MG63 (cell line): ENCODE measurements around the gene SNED1. TPM values are rescaled to one million over a fixed set of nuclear protein-coding genes. Genes with fewer than 3 reads are reported as not detected.
A peak's percentile ranks its signal among the peaks of the same experiment; 100 is the strongest.

Experiments used
- DNase-seq: peaks from one replicate; pipeline ENCODE4 v3.0.0-alpha.2; 2020
- H3K27me3 ChIP-seq: fragments of 250-450 bp; sonication (Bioruptor Pico); 2 replicates; pipeline ENCODE4 v1.5.1; 2020; ENCODE audit warnings: mild to moderate bottlenecking, moderate library complexity
- H3K36me3 ChIP-seq: fragments of 250-450 bp; sonication (Bioruptor Pico); 2 replicates; pipeline ENCODE4 v1.5.1; 2020; ENCODE audit warnings: mild to moderate bottlenecking, moderate library complexity
- H3K4me3 ChIP-seq: fragments of 250-450 bp; sonication (Bioruptor Pico); 2 replicates; pipeline ENCODE4 v1.5.1; 2020; ENCODE audit warnings: mild to moderate bottlenecking, moderate library complexity
- H3K9me3 ChIP-seq: fragments of 250-450 bp; sonication (Bioruptor Pico); 2 replicates; pipeline ENCODE4 v1.5.1; 2020; ENCODE audit warnings: mild to moderate bottlenecking, moderate library complexity
- total RNA-seq: library from RNA; depleted of rRNA; stranded (reverse); fragments of >200 nt; shearing (Covaris generic); gene quantifications from 2 replicates; pipeline ENCODE4 v1.2.3, GENCODE V29; 2014; ENCODE audit warnings: low replicate concordance

SNED1 gene
- total RNA-seq, 1 experiment from 2014 or later: 5.1 TPM

DNA sequence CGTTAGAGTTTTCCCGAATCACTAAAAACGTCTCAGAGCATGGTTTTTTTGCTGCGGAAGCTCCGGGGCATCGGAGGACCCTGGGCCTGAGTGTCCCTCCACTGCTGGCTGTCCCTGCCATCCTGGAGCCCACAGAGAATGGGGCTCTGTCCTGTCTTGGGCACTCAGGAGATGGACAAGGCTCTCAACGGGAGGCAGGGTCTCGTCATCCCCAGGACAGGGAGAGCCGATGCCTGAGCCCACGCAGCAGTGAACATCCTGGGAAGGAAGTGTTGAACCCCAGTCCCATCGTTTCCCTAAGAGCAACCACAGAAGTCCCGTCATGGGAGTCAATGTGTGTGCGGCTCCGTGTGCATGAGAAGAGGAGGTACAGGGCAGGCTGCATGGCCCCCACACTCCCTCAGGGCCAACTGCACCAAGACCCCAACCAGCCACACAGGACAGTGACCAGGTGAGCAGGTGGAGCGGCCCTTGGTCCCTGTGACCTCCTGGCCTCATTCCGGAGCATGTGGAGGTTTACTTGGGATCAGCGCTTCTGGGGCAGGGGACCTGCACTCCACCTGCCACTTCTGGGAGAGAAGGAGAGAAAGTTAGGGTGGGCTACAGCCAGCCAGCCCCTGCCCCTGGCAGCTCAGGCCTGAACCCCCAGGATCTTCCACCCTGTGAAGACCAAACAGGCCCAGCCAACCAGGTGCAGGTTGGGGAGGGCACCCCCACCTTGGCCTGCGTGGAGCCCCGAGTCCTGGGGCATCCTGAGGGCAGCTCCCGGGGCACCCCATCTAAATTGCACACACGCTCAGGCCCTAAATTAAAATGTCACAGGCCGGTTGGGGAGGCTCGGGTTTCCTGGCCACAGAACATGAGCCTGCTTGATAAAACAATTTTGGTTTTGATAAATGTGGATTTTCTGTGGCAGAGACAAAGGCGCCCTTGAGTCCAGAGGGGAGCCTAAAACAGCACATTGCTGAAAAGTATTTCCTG, 3.1 kb upstream of the SNED1 start:
- no peaks in the 10 kb centered on the region for H3K27me3 ChIP-seq
- H3K9me3 ChIP-seq: no peaks in the 10 kb centered on the region

DNA sequence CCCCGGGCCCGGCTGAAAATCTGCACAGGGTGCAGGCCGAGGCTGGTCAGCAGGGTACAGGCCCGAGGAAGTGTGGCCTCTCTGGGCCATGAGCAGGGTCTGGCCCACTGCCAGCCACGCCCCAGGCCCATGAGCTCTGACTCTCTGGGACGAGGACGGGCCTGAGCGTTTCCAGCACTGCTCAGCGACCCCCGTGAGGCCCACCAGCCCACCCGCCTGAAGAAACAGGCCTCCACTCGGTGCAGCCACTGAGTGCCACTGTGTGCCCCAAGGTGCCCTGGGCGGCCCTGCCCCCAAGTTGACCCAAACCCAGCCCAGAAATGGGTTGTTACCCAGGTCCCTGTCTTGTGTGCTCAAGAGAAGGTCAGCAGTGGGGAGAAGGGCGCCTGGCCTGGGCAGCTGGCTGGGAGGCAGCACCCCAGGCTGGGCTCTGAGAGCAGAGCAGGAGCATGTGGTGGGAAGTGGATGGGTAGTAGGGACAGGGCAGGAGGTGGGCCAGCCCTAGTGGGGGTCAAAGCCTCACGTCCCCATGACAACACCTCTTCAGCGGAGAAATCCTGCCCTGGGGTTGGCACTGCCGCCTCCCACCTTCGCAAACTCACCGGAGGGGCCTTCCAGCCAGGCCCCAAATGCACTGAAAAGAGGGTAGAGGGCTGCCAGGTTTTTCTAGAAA, 2.1 kb upstream of the SNED1 start:
- no peak for DNase-seq
- peaks cover 5% of the 10 kb centered on the region for H3K36me3 ChIP-seq
- no peaks in the 10 kb centered on the region for H3K27me3 ChIP-seq
- H3K4me3 ChIP-seq: no peak overlapping the region
- no peaks in the 10 kb centered on the region for H3K9me3 ChIP-seq

More for the DNA sequence above, 3.1 kb upstream of the SNED1 start:
- DNase-seq: no peak
- H3K4me3 ChIP-seq: no peak overlapping the region
- H3K36me3 ChIP-seq: no peaks in the 10 kb centered on the region

DNA sequence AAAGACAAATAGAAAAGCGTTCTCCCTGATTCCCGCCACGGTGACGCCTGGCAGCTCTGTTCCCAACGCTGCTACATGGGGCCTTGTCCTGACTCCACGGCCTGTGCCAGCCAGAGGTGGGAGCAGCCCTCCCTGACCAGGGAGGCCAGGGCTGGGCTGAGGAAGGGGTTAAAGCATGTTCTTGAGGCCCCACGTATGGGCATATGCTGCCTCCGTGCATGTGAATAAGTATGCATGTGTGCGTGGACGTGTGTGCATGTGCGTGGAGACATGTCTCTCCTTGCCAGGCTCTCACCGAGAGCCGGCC, 1.6 kb upstream of the SNED1 start:
- H3K36me3 ChIP-seq: peaks cover 10% of the 10 kb centered on the region
- H3K9me3 ChIP-seq: no peaks in the 10 kb centered on the region
- no peaks in the 10 kb centered on the region for H3K27me3 ChIP-seq
- DNase-seq: no peak
- no peak overlapping the region for H3K4me3 ChIP-seq

DNA sequence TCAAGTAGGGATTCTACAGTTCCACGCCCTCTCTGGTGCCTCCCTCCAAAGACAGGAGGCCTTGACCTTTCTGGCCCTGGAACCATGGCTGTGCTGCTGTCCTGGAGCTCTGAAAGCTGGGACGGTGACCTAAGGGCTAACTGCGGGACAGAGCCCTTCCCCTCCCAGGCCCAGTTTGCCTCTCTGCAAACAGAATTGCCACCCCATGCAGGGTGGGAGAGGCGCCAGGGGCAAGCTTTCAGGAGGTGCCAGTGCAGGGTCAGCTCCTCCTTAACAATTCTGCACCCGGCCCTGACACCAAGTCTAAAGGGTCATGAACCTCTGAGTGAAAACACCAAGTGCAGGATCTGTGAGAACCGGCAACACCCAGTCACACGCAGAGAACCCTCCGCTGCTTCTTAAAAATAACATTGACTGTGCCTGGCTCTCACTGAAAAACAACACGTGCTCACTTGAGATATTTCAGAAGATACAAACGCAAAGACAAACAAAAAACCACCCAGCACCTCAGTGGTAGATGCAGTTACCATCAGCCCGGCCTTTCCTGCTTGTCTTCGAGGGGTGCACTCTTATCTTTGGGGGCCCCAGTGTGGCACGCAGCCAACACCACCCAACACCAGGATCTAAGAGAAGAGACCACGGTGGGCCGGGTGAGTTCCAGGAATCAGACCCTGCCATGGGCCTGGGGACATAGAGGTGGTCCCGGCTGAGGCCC, 1.1 kb upstream of the SNED1 start:
- H3K9me3 ChIP-seq: no peaks in the 10 kb centered on the region; the same call in 1 of the 2 replicates
- DNase-seq: no peak
- peaks cover 14% of the 10 kb centered on the region for H3K36me3 ChIP-seq
- no peaks in the 10 kb centered on the region for H3K27me3 ChIP-seq
- H3K4me3 ChIP-seq: no peak overlapping the region

DNA sequence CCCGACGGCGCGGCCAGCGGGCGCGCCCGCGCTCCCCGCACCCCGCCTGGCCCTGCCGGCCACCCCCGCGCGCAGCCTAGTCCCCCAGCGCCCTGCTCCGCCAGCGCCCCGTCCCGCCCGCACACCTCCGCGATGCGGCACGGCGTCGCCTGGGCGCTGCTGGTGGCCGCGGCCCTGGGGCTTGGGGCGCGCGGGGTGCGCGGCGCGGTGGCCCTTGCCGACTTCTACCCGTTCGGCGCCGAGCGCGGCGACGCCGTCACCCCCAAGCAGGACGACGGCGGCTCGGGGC, 232 bp downstream of the SNED1 start:
- Histone ChIP-seq H3K27me3 (no peaks in the 10 kb centered on the region), H3K4me3 (peak overlapping the region; percentile 48; the same call in 1 of the 2 replicates), H3K36me3 (peaks cover 18% of the 10 kb centered on the region), H3K9me3 (peaks cover 6% of the 10 kb centered on the region)
- DNase-seq: no peak

DNA sequence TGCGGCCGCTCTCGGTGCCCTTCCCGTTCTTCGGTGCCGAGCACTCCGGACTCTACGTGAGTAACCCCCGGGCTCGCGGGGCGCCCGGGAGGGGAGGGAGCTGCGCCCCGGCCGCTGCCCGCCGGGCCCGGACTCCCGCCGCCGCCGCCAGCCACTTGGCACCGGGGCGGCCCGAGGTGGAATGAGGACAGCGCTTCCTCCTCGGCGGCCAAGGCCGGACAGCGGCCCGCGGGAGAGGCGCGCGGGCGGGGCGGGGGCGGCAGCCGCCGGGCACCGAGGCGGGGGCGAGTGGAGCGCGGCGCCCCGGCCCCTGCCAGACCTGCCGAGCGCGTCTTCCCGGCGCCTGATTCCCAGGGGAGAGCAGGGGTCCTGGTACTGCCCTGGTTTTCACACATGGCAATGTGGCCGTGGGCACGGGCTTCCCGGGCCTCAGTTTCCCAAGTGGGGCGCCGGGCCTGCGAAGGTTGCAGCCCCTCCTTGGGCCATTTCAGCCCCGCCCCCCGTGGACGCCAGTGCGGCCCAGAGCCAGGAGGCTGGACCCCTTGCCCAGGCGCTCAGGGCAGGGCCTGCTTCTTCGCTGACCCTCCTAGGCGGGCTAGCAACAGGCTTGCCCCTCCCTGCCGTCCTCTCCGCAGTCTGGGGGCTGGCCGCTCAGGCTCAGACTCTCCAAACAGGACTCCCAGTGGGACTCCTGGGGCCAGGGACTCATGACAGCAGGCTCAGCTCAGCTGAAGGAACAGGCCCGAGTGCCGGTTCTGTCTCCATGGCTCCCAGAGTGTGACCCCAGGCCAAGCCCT, 775 bp downstream of the SNED1 start:
- peak overlapping the region; percentile 48 for H3K4me3 ChIP-seq
- H3K27me3 ChIP-seq: no peaks in the 10 kb centered on the region
- DNase-seq: peak; percentile 41
- peaks cover 24% of the 10 kb centered on the region for H3K36me3 ChIP-seq
- peaks cover 11% of the 10 kb centered on the region for H3K9me3 ChIP-seq

DNA sequence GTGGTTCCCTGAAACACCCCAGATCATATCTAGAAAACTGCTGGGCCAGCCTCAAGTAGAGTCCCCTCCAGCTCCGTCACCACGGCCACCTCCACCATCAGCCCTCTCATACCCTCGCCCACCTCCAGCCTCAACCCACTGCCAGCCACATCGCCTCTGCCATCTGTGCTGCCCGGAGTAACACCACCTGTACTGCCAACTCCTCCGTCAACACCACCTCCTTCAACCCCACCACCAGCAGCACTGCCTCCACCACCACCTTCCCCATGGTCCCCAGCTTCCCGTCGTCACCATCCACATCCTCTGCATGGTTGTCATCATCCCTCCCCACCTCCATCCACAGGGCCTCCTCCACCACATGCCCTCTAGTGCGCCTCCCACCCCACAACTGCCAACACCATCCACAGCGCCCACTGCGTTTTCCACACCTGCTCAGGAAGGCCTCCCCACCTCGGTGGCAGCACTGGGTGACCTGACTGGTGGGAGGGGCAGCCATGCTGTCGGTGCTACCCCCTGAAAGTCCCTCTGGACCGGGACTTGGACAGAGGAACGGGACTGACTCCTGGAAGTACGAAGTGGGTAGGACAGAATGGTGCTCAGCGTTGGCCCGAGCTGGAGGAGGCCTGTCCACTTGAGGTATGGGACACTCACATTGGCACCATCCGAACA, 1.6 kb downstream of the SNED1 start:
- no peaks in the 10 kb centered on the region for H3K27me3 ChIP-seq
- H3K4me3 ChIP-seq: peak overlapping the region; percentile 48
- DNase-seq: no peak
- peaks cover 16% of the 10 kb centered on the region for H3K9me3 ChIP-seq
- peaks cover 24% of the 10 kb centered on the region for H3K36me3 ChIP-seq

DNA sequence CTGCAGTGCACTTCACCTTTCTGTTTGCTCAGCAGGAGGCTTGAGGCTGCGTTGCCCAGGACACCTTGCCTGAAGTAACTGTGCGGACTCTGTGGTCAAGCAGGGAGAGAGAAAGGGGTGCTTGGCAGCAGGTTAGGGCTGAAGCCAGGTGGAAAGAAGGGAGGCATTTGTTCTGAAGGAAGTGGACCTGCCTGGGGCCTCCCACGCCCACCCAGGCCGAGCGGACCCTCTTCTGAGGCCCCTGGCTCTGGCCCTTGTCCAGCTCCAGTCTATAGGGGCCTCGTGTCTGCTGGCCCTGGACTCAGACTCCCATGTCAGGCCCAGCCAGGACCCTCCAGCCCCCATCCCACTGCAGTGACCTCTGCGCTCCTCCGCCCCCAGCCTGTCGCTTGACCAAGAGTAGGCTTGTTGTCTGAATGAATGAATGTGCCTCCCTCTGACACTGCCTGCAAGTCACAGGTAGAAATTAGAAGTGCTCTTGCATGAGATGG, 2.5 kb downstream of the SNED1 start:
- no peak for DNase-seq
- no peak overlapping the region for H3K4me3 ChIP-seq
- peaks cover 24% of the 10 kb centered on the region for H3K36me3 ChIP-seq
- peaks cover 24% of the 10 kb centered on the region for H3K9me3 ChIP-seq
- H3K27me3 ChIP-seq: no peaks in the 10 kb centered on the region

DNA sequence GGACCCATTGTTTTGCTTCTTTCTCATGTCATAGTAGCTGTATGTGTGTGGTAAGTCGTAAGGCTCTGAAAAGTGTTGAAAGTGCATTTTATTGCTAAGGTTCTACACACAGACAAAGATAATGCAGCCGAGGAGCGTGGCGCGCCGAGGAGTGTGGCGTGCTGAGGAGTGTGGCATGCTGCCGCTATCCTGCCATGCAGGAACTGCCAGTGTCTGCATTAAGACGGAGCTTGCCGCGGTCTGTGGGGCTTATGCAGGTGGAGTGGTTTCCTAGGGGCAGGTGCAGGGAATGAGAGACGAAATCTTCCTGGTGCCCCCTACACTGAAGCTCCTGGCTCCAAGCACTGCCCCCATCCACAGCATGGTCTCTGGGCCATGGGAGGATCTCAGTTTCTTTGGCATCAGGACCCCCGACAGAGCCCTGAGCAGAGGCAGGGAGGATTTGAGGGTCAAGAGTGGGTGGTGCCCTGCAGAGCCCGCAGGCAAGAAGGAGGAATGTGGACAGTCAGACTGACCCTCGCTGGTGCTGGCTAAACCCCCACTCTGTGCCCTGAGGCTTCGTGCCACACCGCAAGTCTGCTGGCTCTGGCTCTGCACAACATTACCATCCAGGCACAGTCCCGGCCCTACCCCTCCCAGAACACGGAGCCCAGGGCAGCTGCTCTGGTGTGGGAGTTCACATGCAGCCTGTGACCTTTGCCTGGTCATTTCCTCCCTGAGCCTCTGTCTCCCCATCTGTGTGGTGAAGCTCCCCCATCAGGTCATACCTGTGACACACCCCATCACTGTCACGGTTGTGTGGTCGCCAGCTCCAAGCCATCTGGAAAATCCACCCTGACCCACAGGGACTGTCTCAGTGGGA, 3.2 kb downstream of the SNED1 start:
- H3K9me3 ChIP-seq: peaks cover 32% of the 10 kb centered on the region
- no peak for DNase-seq
- no peak overlapping the region for H3K4me3 ChIP-seq
- H3K27me3 ChIP-seq: no peaks in the 10 kb centered on the region
- H3K36me3 ChIP-seq: peaks cover 31% of the 10 kb centered on the region

DNA sequence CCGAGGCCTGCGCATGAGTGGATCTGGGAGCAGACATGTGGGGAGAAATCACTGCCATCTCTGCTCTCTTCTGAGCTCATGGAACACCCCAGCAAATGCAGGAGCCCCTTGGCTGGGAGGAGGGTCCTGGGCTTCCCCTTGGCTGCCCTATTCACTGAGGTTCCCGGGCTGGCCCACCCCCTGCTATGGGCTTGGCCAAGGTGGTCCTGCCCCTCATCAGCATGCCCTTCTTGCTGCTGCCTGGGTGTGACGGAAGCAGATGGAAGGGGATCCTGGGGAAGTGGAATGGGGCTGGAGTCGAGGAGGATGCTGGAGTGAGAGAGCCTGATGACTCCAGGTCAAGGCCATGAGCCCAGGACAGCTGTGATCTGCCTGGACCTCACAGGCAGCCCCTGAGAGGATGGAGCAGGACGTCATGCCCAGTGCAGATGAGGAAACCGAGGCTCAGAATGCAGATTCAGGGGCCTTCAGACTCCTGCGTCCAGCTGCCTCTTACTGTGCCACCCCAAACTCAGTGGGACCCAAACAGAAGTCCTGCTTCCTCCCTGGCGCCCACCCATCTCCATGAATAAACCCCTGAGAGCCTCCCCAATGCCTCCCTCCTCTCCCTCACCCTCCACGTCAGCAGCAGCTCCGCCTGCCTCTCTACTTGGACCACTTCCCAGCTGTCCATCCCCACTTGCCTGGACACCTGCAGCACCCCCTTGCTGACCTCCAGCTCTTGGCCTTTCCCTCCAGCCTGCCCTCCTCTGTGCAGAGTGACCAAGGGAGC, 4.0 kb downstream of the SNED1 start:
- H3K36me3 ChIP-seq: peaks cover 31% of the 10 kb centered on the region
- peaks cover 32% of the 10 kb centered on the region for H3K9me3 ChIP-seq
- DNase-seq: no peak
- no peaks in the 10 kb centered on the region for H3K27me3 ChIP-seq
- H3K4me3 ChIP-seq: no peak overlapping the region

DNA sequence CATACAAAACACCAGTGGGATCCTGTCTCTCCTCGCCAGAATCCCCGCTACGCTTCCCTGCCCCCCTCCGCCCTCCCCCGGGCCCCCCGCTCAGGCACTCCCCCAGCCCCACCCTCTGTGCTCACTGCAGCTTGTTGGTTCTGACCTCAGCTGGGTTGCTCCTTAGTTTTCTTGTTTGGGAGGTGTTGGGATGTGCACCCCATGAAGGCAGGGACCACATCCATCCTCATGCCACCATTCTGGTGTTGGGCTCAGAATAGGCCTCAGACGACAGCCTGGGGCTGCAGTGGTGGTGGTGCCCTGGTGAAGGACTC, 4.6 kb downstream of the SNED1 start:
- peaks cover 32% of the 10 kb centered on the region for H3K9me3 ChIP-seq
- peaks cover 31% of the 10 kb centered on the region for H3K36me3 ChIP-seq
- no peak for DNase-seq

DNA sequence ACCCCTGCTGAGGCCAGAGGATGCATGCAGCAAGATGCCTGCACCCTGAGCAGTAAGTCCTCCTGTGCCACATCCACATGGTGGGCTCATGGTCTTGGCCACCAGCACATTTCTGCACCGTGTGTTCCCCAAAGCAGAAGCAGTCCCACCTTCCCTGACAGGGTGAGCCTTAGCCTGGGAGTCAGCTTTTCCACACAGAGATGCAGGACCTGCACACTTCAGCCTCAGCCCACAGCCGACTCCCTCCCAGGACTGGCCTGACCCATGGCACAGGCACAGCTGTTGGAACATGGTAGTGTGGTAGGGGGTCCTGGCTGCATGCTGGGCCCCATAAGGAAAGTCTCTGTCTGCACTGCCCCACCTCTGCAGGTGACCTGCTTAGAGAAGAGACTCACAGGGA, 5.0 kb downstream of the SNED1 start:
- peaks cover 32% of the 10 kb centered on the region for H3K9me3 ChIP-seq
- H3K36me3 ChIP-seq: peaks cover 31% of the 10 kb centered on the region
- no peak overlapping the region for H3K4me3 ChIP-seq
- DNase-seq: no peak
- no peaks in the 10 kb centered on the region for H3K27me3 ChIP-seq

More for the DNA sequence above, 4.6 kb downstream of the SNED1 start:
- Histone ChIP-seq H3K27me3 (no peaks in the 10 kb centered on the region), H3K4me3 (no peak overlapping the region)

DNA sequence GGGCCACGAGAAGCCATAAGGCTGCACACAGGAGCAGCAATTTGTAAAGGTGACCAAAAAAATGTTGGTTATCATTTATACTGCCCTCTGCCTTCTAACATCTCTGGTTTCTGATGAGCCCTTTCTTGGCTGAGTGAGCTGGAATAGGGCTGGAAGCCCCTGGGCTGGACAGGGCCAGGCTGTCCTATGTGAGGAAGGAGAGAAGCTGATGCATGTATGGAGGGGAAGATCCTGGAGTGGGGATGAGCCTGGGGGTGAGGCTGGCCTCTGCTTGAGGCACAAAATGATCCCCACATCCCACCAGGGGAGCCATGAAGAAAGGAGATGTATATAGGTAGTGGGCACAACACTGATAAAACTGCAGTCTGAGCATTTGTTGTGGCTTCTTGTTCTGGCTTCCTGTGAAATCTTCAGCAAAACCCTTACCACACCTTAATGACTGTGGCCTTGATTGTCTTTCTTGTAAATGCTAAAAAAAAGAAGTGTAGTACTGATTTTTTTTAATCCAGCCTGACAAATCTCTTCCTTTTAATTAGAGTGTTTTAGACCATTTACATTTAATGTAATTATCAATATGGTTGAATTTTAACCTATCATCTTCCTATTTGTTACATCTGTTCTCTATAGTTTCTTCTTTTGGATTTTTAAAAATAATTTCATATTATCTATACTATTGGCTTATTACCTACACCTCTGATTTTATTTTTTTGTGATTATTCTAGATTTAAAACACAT, 5.6 kb downstream of the SNED1 start:
- Histone ChIP-seq H3K27me3 (no peaks in the 10 kb centered on the region), H3K36me3 (peaks cover 31% of the 10 kb centered on the region), H3K9me3 (peaks cover 32% of the 10 kb centered on the region), H3K4me3 (no peak overlapping the region)
- DNase-seq: no peak

DNA sequence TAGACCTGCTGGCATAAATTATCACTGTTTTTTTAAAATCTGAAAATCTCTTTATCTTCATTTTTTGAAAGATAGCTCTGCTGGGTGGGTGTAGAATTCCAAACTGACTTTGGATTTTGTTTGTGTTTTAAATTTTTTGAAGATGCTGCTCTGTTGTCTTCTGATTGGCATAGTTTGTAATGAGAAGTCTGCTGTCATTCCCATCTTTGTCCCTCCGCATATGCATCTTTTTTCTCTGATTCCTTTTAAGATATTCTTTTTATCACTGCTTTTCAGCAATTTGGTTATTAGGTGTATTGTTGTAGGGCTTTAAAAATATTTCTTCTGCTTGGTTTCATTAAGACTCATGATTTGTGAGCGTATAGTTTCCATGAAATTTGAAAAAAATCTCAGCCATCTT, 7.2 kb downstream of the SNED1 start:
- Histone ChIP-seq H3K4me3 (no peak overlapping the region), H3K36me3 (peaks cover 31% of the 10 kb centered on the region), H3K9me3 (peaks cover 32% of the 10 kb centered on the region), H3K27me3 (no peaks in the 10 kb centered on the region)
- no peak for DNase-seq
